ENCODE results near the gene GABARAP.
A peak's percentile ranks its signal among the peaks of the same experiment; 100 is the strongest.

Gene GABARAP

DNA sequence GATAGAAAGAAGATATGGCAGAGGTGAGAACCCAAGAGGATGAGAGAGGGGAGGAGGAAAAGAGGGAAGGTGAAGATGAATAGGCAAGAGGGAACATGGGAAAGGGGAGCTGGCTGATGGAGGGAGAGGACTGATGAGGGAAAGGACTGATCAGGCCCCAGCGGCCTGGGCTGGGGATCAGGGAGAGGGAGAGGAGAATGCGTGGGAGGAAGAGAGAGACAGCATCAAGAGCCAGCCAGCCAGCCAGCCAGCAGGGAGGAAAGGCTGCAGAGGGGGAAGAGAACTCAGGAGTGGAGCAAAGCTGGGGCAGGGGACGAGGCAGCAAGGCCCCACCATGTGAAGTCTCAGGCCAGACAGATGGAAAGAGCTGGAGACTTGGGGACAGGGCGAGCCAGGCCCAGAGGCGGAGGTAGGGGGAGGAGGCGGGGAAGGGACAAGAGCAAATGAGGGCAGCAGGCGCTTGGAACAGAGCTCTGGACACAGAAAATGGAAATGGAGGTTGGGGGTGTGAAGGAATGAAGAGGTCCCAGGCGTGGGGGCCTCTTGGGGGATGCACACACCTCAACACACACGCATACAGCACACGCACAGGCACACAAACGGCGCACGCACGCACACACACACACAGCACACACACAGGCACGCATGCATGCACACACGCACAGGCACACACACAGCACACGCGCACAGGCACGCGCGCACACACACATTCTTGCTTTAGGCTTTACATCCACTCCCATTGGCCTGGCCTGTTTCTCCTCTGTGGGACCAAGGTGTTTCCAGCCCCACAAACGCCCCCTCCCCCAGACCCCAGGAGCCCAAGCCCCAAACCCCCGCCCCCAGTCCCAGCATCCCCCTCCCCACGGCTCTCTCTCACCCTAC lies 34.9 kb downstream of the GABARAP start:
- DNase-seq (ENCODE audit: low read depth), result no peak

GRCh38 chr17:7205561-7205960 lies 36.7 kb downstream of the GABARAP start:
- no peak for DNase-seq (ENCODE audit: low read depth)

DNA sequence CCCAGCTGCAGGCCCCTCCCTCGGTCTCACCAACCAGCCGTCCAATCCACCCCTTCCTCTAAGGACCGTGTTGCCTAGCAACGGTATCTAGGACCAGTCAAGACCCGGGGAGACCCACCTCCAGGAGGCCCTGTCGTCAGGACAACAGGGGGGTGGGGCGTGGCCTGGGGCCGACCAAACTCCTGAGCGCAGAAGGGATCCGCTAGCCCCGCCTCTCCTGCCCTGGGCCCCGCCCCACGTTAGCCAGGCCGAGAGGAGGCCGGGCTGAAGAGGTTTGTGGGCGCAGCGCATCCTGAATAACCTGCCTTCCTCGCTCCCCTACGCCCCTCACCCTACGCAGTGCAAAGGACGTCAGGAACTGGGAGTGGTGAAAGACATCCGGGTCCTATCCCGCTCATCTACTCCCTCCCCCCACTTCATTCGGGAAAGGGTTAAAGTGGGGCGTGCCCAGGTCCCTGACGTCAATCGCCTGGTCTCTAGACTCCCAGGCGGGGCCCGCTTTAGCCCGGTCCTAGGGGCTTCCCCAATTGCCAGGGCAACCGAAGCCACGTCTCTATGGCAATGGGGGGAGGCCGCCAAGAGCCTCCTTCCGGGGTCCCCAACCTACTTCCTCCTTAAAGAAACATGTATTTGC lies 37.3 kb downstream of the GABARAP start:
- peak; percentile 99 for DNase-seq (ENCODE audit: low read depth)

DNA sequence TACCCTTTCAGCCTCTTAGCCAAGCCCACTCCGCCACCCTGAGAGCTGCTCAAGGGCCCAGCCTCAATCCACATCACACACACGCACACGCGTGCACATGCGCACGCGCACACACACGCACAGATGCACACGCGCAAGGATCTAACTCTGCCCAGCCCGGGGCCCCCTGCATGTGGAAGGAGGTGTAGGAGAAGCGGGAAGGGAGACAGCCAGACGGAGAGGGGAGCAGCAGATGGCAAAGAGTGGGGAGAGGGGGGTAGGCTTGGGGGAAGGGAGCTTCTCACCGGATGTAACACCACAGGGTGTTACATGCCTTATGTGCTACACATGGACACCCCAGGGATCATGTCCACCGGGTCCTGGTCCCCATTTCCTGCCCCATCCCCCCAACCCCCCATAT lies 37.9 kb downstream of the GABARAP start:
- DNase-seq (ENCODE audit: low read depth), result peak; percentile 19

DNA sequence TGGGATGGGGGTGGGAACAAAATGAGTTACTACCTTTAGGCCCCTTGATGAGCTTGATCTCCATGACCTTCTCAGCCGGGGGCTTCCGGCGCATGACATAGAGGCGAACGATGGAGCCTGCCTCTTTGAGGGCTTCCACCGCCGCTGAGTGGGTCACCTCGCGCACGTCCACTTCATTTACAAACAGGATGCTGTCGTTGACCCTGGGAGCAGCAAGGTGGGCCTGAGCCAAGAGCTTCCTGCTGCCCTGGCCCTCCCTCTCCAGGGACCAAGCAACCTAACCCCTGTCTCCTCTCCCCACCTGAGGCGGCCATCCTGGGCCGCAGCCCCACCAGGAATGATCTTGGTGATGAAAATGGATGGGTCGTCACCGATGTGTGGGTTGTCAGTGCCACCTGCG lies 38.9 kb downstream of the GABARAP start:
- no peak for DNase-seq (ENCODE audit: low read depth)

DNA sequence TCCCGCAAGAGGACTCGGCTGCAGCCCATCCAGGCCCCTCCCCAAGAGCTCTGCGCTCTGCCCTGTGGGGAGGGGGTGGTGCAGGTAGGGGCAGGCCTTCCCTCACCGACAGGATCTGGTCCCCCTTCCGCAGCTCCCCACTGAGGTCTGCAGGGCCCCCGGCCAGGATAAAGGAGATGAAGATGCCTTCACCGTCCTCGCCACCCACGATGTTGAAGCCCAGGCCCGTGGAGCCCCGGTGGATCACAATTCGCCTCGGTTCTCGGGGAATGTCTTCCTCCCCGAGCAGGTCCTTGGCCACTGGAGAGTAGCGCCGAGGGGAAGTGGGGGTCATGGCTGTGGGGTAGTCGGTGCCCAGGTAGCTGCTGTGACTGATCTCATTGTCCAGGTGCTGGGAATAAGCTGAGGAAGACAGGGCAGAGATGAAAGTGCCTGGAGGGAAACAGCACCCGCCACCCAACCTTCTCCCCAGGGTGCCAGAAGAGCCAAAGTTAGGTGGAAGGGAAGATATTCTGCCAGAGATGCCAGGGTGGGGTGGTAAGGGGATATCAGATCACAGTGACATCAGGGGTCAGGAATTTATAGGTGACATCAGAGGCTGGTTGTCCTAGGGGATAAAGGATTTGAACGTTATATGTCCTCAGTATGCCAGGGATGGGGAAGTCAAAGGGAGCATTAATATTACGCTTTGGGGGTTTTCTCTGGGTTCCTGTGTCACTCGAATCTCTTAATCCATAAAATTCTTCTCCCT lies 45.4 kb downstream of the GABARAP start:
- DNase-seq (ENCODE audit: low read depth), result no peak

DNA sequence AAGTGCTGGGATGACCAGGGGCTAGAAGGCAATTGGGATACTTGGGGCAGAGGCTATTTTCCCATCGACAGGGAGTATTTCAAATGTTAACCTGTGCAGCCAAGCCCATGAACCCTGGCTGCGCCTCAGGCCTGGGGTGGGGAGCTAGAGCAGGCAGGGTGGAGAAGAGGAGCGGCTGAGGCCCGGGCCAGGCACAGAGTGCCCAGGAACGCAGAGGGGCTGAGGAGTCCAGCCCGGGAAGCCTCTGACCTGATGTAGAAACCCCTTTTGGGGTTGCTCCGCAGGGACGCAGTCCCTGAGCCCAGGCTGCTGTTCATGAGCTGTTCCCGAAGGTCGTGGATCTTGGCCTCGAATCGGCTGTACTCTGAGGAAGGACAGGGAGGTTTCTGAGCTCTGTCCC lies 46.3 kb downstream of the GABARAP start:
- no peak for DNase-seq (ENCODE audit: low read depth)

DNA sequence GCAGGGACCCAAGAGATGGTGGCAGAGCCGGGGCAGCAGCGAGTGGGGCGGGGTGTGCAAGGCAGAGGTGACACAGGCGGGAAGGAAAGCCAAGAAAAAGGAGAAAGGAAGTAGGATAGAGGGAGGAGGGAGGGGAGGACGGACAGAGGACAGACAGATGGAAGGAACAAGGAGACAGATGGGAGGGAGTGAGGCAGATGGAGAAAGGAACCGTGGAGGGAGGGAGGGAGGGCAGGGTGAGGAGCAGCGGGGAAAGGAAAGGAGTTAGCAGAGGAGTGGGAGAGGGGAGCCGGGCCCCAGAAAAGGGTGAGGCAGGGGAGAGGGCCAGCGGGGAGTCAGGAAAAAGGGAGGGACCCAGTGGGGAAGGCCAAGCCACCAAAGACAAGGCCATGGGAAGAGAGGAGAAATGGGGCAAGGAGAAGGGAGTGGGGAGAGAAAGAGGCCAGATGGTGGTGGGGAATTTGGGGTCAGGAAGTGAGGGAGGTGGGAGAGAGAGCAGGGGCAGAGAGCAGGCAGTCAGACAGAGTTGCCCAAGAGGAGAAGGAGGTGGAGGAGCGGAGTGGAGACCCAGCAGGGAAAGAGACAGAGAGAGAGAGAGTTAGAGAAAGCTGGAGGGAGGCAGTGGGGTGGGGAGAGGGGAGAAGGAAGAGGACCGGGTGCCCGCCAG lies 49.8 kb downstream of the GABARAP start:
- DNase-seq (ENCODE audit: low read depth), result no peak

DNA sequence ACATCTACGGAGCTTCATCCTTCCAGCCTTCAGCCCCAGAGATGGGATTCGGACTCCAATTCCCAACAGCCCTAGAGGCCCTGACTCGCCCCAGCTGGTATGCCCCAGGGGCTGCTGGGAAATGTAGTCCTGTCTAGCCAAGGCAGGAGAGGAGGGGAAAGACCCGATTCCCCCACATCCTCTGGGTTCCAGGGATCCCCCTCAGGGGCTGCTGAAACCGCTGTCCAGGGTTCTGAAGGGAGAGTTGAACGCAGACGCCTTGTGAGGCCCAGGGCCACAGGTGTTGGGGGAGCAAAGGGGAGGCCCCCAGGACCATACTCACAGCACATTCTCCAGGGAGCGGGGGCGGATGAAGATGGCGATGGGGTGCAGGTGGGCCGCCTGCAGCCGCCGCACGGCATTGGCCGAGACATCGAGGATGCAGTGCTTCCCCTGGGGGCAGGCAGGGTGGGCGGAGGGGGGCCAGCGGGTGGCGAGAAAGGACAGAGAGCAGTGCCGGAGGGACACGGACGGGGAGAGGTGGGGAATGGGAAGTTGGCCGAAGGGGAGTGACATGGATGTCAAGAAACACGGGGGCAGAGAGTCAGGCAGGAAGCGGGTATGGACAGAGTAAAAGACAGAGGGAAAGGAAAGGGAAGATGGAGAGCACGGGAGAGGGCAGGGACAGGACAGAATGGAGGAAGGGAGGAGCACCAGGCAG lies 50.5 kb downstream of the GABARAP start:
- no peak for DNase-seq (ENCODE audit: low read depth)

DNA sequence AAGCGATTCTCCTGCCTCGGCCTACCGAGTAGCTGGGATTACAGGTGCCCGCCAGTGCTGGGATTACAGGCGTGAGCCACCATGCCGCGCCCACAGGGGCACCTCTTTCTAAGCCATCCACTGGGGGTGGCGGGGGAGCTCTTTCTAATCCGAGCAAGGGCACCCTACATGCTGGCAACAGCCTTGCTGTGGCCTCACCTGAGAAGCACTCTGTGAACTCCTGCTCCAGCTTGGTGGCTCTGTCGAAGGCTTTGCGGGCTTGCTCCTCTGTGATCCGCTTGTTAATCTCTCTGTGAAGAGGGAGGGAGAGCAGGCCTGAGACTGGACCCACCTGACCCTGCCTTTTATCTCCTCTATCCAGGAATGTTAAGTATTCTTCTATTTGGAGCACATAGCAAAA lies 51.2 kb downstream of the GABARAP start:
- DNase-seq (ENCODE audit: low read depth), result no peak

DNA sequence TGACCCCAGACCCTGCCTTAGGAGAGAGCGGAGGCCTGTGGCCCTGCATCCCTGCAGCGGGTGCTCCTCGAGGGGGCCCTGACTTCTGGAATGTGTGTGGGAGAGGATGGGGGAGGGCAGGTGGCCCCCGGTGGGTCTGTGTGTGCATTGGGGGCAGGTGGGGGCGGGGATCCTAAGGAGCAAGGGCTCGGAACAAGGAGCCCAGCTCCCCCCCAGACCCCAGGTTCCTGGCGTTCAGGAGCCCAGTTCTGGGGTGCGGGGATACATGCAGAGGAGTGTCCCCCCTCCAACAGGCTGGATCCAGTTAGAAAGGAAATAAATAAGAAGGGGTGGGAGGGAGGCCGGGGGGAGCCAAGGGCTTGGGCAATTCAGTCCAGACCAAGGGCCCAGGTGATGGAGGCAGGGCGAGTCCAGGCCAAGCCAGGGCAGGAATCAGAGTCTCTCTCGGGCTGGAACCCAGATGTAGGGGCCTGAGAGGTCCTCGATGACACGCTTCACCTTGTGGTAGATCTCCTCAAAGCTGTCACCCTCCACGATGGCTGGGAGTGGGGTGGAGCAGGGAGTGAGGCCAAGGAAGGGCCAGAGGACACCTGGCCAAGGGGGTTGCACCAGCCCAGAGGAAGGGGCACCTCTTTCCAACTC lies 51.9 kb downstream of the GABARAP start:
- DNase-seq (ENCODE audit: low read depth), result no peak

Data from T-helper 22 cell (primary cell).